Colonic mucosa (tissue), 4 donors: ENCODE measurements around the gene IMMP2L. TPM values are rescaled to one million over a fixed set of nuclear protein-coding genes. Genes with fewer than 3 reads are reported as not detected.

Source experiments
- DNase-seq: peaks from one replicate; pipeline ENCODE4 v3.0.0-alpha.2; 2020
- H3K27ac ChIP-seq: fragments of 200-600 bp; one replicate; pipeline ENCODE4 v1.8.0; 2021
- H3K27me3 ChIP-seq: fragments of 200-600 bp; one replicate; pipeline ENCODE4 v1.8.0; 2021
- H3K36me3 ChIP-seq: fragments of 200-600 bp; one replicate; pipeline ENCODE4 v1.8.0; 2021
- H3K4me1 ChIP-seq: fragments of 200-600 bp; one replicate; pipeline ENCODE4 v1.8.0; 2021; ENCODE audit warnings: mild to moderate bottlenecking
- H3K4me3 ChIP-seq: fragments of 200-600 bp; one replicate; pipeline ENCODE4 v1.8.0; 2021
- H3K9ac ChIP-seq, 2 donors: one replicate each; pipeline ENCODE4 v1.7.0; 2013; ENCODE audit warnings: control low read depth in 2 of 2, low read depth in 2 of 2, low read length in 2 of 2
- H3K9me3 ChIP-seq: fragments of 200-600 bp; one replicate; pipeline ENCODE4 v1.8.0; 2021
- intact Hi-C: fragments of 100-400 bp; cut with DNase I; formaldehyde crosslinking; loops from one replicate; pipeline ENCODE4 v1.14.1; 2022
- total RNA-seq, 2 donors: library from RNA; stranded (reverse); fragmentation: NEBNext Ultra II Directional in 1 of 2; extraction: Animal tissue kit (Norgen Biotek cat#: 25700) in 1 of 2; gene quantifications; one replicate each; pipeline ENCODE4 v1.2.1, GENCODE V29; 2021
- TF ChIP-seq, protein P1 (sequence below): fragments of 200-600 bp; IDR thresholded peaks from one replicate; pipeline ENCODE4 v1.8.0; 2022; ENCODE audit warnings: antibody characterized with exemption, mild to moderate bottlenecking
- donor health status: healthy.
- donor health status: DM: no; HTN: no; CAD: no.
- donor health status: DM: no; HTN: no; CAD: no.

Gene IMMP2L
- total RNA-seq, 2 donors from 2014 or later, result 13.4 to 15.4 TPM

DNA sequence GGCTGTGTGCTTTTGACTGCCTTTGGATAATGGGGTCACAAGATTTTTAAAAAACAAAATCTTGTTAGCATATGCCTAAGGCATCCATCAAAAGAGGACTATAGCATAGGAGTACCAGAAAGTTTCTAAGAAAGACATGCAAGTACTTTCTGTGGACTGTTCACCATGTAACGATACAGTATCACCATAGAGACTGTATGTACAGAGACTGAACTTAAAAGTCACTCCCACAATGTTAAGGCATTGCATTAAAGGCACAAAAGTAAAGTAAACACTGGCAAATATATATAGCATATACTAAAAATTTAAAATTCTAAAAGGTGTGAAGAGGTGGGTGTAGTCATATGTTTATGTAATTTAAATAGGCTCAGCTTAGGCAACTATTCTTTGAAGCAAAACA lies 190.9 kb downstream of the IMMP2L start:
- Histone ChIP-seq H3K9ac (no peak overlapping the region), H3K36me3 (no peaks in the 10 kb centered on the region), H3K27ac (no peak overlapping the region), H3K4me3 (no peak overlapping the region), H3K9me3 (no peaks in the 10 kb centered on the region), H3K27me3 (no peaks in the 10 kb centered on the region), H3K4me1 (no peaks in the 10 kb centered on the region)
- TF ChIP-seq, protein P1, sequence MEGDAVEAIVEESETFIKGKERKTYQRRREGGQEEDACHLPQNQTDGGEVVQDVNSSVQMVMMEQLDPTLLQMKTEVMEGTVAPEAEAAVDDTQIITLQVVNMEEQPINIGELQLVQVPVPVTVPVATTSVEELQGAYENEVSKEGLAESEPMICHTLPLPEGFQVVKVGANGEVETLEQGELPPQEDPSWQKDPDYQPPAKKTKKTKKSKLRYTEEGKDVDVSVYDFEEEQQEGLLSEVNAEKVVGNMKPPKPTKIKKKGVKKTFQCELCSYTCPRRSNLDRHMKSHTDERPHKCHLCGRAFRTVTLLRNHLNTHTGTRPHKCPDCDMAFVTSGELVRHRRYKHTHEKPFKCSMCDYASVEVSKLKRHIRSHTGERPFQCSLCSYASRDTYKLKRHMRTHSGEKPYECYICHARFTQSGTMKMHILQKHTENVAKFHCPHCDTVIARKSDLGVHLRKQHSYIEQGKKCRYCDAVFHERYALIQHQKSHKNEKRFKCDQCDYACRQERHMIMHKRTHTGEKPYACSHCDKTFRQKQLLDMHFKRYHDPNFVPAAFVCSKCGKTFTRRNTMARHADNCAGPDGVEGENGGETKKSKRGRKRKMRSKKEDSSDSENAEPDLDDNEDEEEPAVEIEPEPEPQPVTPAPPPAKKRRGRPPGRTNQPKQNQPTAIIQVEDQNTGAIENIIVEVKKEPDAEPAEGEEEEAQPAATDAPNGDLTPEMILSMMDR, result no peak
- intact Hi-C loops, result no loop called here
- no peak for DNase-seq

DNA sequence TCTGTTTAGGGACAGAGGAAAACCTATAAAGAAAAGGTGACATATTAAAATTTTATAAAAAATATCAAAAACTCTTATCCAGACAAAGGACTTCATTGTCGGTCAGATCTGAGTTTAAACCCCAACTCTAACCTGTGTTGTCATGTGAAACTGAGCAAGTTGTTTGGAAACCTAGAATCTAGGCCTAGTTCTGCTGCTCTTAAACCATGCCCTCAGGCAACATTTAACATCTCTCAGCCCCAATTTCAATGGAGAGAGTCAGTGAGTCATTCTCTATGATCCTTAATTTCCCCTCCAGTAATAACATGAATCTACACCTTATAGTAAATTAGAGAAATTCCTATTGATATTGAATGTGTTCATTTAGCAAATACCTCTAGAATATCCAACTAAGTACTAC lies 192.3 kb downstream of the IMMP2L start:
- Histone ChIP-seq H3K27ac (no peak overlapping the region), H3K36me3 (no peaks in the 10 kb centered on the region), H3K27me3 (no peaks in the 10 kb centered on the region), H3K4me3 (no peak overlapping the region), H3K9me3 (no peaks in the 10 kb centered on the region), H3K9ac (no peak overlapping the region), H3K4me1 (no peaks in the 10 kb centered on the region)
- DNase-seq, result no peak
- intact Hi-C loops, result no loop called here
- TF ChIP-seq, protein P1, result no peak

DNA sequence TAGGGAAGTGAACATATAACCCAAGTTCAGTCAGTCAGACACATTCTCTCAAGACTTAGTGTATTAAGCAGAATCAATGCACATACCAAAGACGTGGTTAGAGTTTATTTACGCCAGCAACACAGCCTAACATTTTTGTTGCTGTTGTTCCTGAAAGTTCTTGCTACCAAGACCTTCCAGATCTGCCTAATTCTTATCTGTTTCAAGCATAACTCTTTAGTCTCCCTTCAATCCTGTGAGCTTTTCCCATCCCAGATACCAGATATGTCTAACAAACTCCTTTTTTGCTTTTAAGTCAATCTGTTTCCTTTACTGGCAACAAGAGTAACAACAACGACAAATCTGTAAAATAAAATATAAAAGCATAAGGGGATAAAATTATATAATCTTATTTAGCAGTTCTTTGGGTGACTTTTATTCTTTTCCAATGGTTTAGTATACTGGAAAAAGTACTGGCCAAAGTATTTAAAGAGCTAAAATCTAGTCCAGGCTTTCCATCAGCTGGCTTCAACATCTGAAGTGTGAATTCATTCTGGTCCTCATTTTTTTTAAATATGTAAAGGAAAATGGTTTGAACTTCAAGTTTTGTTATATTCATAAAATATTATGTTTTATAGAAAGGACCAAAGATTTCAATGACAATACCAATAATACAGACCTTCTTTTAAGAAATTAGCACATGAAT lies 193.8 kb downstream of the IMMP2L start:
- Histone ChIP-seq H3K4me3 (no peak overlapping the region), H3K9me3 (no peaks in the 10 kb centered on the region), H3K9ac (no peak overlapping the region), H3K4me1 (no peaks in the 10 kb centered on the region), H3K27me3 (no peaks in the 10 kb centered on the region), H3K27ac (no peak overlapping the region), H3K36me3 (no peaks in the 10 kb centered on the region)
- no peak for DNase-seq
- TF ChIP-seq, protein P1, result no peak
- intact Hi-C loops, result no loop called here

DNA sequence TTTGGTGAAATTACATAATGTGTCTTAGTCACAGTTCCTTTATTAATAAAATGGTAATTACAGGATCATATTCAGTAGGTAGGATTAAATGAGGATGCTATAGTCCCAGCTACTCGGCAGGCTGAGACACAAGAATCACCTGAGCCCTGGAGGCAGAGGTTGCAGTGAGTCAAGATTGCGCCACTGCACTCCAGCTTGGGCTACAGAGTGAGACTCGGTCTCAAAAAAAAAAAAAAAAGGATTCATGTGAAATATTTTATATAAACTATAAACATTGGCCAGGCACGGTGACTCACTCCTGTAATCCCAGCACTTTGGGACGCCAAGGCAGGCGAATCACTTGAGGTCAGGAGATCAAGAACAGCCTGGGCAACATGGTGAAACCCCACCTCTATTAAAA lies 197.9 kb downstream of the IMMP2L start:
- intact Hi-C loops, result no loop called here
- DNase-seq, result no peak
- Histone ChIP-seq H3K27ac (no peak overlapping the region), H3K36me3 (no peaks in the 10 kb centered on the region), H3K27me3 (no peaks in the 10 kb centered on the region), H3K9me3 (no peaks in the 10 kb centered on the region), H3K4me3 (no peak overlapping the region), H3K9ac (no peak overlapping the region), H3K4me1 (no peaks in the 10 kb centered on the region)
- TF ChIP-seq, protein P1, result no peak

DNA sequence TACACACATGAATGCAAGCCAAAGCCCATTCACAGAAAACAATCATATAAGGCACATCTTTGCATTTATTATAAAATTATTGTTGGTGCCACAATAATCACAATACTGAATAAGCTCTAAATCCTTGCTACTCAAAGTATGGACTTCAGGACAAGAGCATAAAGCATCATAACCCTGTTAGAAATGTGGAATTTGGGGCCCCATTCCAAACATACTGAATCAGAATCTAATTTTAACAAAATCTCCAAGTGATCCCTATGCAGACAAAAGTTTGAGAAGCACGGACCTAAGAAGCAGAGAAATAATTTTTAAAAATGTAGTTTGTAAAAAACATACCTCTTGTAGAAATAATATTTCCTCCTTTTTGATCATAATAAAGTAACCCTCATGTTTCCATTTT lies 199.2 kb downstream of the IMMP2L start:
- no peak for DNase-seq
- no peaks in the 10 kb centered on the region for H3K27me3 ChIP-seq
- no peak overlapping the region for H3K4me3 ChIP-seq
- TF ChIP-seq, protein P1, result no peak
- intact Hi-C loops, result no loop called here
- H3K9me3 ChIP-seq, result no peaks in the 10 kb centered on the region
- no peak overlapping the region for H3K9ac ChIP-seq
- no peaks in the 10 kb centered on the region for H3K36me3 ChIP-seq
- H3K4me1 ChIP-seq, result no peaks in the 10 kb centered on the region
- H3K27ac ChIP-seq, result no peak overlapping the region
